Measurements from ENCODE around the gene TMX1. TPM values are rescaled to one million over a fixed set of nuclear protein-coding genes. Genes with fewer than 3 reads are reported as not detected.

TMX1 gene
- total and polyA plus RNA-seq, 2 of the 8 experiments (the other 6 are each of a cell fraction or from before 2014, with no cell fraction given): 26.6 to 84.0 TPM

GRCh38 chr14:51207621-51208020 lies 32.4 kb upstream of the TMX1 start (continued):
- TF ChIP-seq FOSL1 (IDR thresholded peaks at IDR 0.05; ENCODE audit: insufficient read depth, low read depth, low read length): no peak
- TF ChIP-seq, protein P1, sequence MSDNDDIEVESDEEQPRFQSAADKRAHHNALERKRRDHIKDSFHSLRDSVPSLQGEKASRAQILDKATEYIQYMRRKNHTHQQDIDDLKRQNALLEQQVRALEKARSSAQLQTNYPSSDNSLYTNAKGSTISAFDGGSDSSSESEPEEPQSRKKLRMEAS (IDR thresholded peaks at IDR 0.05): no peak

All from H1 (cell line).